GM13977 (cell line): Measurements from ENCODE around the gene CFAP46.

ENCODE experiments used
- DNase-seq: peaks from one replicate; pipeline ENCODE4 v3.0.0; 2012; ENCODE audit warnings: low spot score
- CTCF ChIP-seq: IDR thresholded peaks from 2 replicates; pipeline ENCODE4 v1.5.1; 2012; ENCODE audit warnings: mild to moderate bottlenecking, control low read depth; ENCODE audit not compliant: insufficient read depth; ENCODE audit errors: extremely low read depth, missing control alignments
- in situ Hi-C: fragments of 300-500 bp; cut with MboI; formaldehyde crosslinking; loops from one replicate; pipeline ENCODE4 v1.12.0; 2022; ENCODE audit warnings: low sequenced_read_pairs, low pct_unique_long_range_greater_than_20kb, mixed read lengths, inconsistent platforms; ENCODE audit not compliant: unreplicated experiment

The CFAP46 gene

GRCh38 chr10:132789659-132790148 is 152.7 kb downstream of the CFAP46 start:
- TF ChIP-seq CTCF, result no peak
- in situ Hi-C loops, result no loop called here
- DNase-seq, result no peak

- TF ChIP-seq CTCF, result no peak
- in situ Hi-C loops, result no loop called here
- DNase-seq, result no peak
Measured at GRCh38 chr10:132788831-132789219, 153.5 kb downstream of the CFAP46 start.

- TF ChIP-seq CTCF, result peak; percentile 21
- in situ Hi-C loops, result no loop called here
- peak; percentile 71 for DNase-seq
Measured at GRCh38 chr10:132788180-132788830, 154.1 kb downstream of the CFAP46 start.

GRCh38 chr10:132787495-132788179 is 154.7 kb downstream of the CFAP46 start:
- in situ Hi-C loops, result no loop called here
- no peak for DNase-seq
- TF ChIP-seq CTCF, result no peak

GRCh38 chr10:132786884-132787494 is 155.4 kb downstream of the CFAP46 start:
- in situ Hi-C loops, result no loop called here
- DNase-seq, result no peak
- TF ChIP-seq CTCF, result no peak

- TF ChIP-seq CTCF, result no peak
- no peak for DNase-seq
- in situ Hi-C loops, result no loop called here
Measured at GRCh38 chr10:132786476-132786883, 155.9 kb downstream of the CFAP46 start.
